Measurements from ENCODE around the gene OR5A1. TPM values are rescaled to one million over a fixed set of nuclear protein-coding genes. Genes with fewer than 3 reads are reported as not detected.

OR5A1 gene
- total RNA-seq, 2 donors from 2014 or later = not detected

DNA sequence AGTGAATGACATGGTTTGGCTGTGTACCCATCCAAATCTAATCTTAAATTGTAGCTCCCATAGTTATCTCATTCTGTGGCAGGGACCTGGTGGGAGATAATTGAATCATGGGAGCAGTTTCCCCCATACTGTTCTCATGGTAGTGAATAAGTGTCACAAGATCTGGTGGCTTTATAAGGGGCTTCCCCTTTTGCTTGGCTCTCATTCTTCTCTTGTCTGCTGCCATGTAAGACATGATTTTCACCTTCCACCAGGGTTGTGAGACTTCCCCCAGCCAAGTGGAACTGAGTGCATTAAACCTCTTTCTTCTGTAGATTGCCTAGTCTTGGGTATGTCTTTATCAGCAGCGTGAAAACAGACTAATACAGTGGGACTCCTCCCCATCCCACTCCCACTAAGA, 21.2 kb upstream of the OR5A1 start:
- no peak overlapping the region for H3K4me3 Mint-ChIP-seq
- DNase-seq = no peak
- H3K9ac ChIP-seq (ENCODE audit: extremely low read depth, low read length, poor library complexity, severe bottlenecking) = no peak overlapping the region
- H3K27ac Mint-ChIP-seq = no peak overlapping the region
- H3K27ac ChIP-seq (ENCODE audit: low read depth, low read length) = no peak overlapping the region
- no peaks in the 10 kb centered on the region for H3K4me1 ChIP-seq (ENCODE audit: control insufficient read depth, insufficient read depth, low read length)
- H3K4me3 ChIP-seq (ENCODE audit: low read length) = no peak overlapping the region
- H3K27me3 ChIP-seq (ENCODE audit: control insufficient read depth, insufficient read depth, low read length, poor library complexity, severe bottlenecking) = no peaks in the 10 kb centered on the region
- H3K4me1 Mint-ChIP-seq = peaks cover 14% of the 10 kb centered on the region
- H3K36me3 ChIP-seq (ENCODE audit: control insufficient read depth, insufficient read depth, low read length) = no peaks in the 10 kb centered on the region
- TF ChIP-seq, protein P1, sequence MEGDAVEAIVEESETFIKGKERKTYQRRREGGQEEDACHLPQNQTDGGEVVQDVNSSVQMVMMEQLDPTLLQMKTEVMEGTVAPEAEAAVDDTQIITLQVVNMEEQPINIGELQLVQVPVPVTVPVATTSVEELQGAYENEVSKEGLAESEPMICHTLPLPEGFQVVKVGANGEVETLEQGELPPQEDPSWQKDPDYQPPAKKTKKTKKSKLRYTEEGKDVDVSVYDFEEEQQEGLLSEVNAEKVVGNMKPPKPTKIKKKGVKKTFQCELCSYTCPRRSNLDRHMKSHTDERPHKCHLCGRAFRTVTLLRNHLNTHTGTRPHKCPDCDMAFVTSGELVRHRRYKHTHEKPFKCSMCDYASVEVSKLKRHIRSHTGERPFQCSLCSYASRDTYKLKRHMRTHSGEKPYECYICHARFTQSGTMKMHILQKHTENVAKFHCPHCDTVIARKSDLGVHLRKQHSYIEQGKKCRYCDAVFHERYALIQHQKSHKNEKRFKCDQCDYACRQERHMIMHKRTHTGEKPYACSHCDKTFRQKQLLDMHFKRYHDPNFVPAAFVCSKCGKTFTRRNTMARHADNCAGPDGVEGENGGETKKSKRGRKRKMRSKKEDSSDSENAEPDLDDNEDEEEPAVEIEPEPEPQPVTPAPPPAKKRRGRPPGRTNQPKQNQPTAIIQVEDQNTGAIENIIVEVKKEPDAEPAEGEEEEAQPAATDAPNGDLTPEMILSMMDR (conservative IDR thresholded peaks at IDR 0.05) = no peak
- peaks cover 11% of the 10 kb centered on the region for H3K9me3 ChIP-seq (ENCODE audit: control insufficient read depth, low read length)
- WGBS, 2 experiments (ENCODE audit: insufficient coverage in 1 of 2, insufficient read length in 1 of 2) = 81% methylated on average over 1 of the region's 1 CpG; no CpG with 5 or more reads in 1 of the 2 experiments
- peaks cover 27% of the 10 kb centered on the region for H3K9me3 Mint-ChIP-seq
- no peaks in the 10 kb centered on the region for H3K27me3 Mint-ChIP-seq (ENCODE audit: insufficient read depth)
- H3K36me3 Mint-ChIP-seq (ENCODE audit: low read depth) = no peaks in the 10 kb centered on the region

DNA sequence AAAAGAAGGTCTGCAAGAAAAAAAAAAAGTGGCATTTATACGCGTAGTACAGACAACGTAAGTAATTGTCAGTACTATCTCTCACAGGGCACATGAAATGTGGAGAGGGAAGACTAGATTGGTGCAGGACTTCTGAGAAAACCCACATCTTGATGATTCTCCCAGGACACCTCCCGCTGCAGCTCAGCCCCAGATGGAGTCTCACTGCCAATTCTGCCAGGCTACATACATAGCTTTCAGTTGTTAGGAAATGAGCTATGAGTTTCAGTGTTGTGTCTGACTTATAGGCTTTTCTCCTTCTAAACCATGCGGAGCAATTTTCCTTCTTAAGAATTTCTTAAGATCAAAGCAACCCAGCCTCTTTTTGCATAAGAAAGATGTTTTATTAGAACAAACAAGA, 19.7 kb upstream of the OR5A1 start:
- TF ChIP-seq, protein P1 (conservative IDR thresholded peaks at IDR 0.05) = no peak
- no peak for DNase-seq

DNA sequence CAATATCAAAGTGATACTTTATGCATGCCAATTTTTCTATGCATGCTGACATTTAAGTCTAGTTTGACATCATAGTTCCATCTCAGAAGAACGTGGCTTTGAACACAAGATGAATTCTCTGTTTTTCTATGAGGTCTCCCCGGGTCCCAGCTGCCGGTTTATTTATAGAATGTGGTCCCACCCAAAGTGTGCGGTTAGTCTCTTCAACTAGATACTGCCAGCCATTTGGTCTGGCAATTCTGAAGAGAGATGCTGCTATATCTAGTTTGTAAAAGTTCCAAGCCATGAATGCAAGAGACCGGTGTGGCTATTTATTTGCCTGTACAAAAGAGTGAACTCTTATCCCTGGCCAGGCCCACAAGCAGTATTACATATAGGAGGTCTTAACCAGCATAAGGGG, 19.2 kb upstream of the OR5A1 start:
- TF ChIP-seq, protein P1 (conservative IDR thresholded peaks at IDR 0.05) = no peak
- no peaks in the 10 kb centered on the region for H3K9me3 ChIP-seq (ENCODE audit: control insufficient read depth, low read length)
- H3K4me3 ChIP-seq (ENCODE audit: low read length) = no peak overlapping the region
- H3K27me3 Mint-ChIP-seq (ENCODE audit: insufficient read depth) = no peaks in the 10 kb centered on the region
- WGBS, 2 experiments (ENCODE audit: insufficient coverage in 1 of 2, insufficient read length in 1 of 2) = 86 to 89% methylated on average over 3 to 5 of the region's 5 CpGs
- no peak overlapping the region for H3K27ac ChIP-seq (ENCODE audit: low read depth, low read length)
- no peaks in the 10 kb centered on the region for H3K36me3 Mint-ChIP-seq (ENCODE audit: low read depth)
- H3K27ac Mint-ChIP-seq = no peak overlapping the region
- no peaks in the 10 kb centered on the region for H3K4me1 ChIP-seq (ENCODE audit: control insufficient read depth, insufficient read depth, low read length)
- H3K4me1 Mint-ChIP-seq = peaks cover 14% of the 10 kb centered on the region
- no peaks in the 10 kb centered on the region for H3K27me3 ChIP-seq (ENCODE audit: control insufficient read depth, insufficient read depth, low read length, poor library complexity, severe bottlenecking)
- DNase-seq = no peak
- H3K9ac ChIP-seq (ENCODE audit: extremely low read depth, low read length, poor library complexity, severe bottlenecking) = no peak overlapping the region
- no peak overlapping the region for H3K4me3 Mint-ChIP-seq
- no peaks in the 10 kb centered on the region for H3K36me3 ChIP-seq (ENCODE audit: control insufficient read depth, insufficient read depth, low read length)
- H3K9me3 Mint-ChIP-seq = peaks cover 18% of the 10 kb centered on the region

More for the DNA sequence above, 19.7 kb upstream of the OR5A1 start:
- no peak overlapping the region for H3K27ac ChIP-seq (ENCODE audit: low read depth, low read length)
- 98 to 100% methylated on average over 3 to 5 of the region's 5 CpGs for WGBS, 2 experiments (ENCODE audit: insufficient coverage in 1 of 2, insufficient read length in 1 of 2)
- H3K4me1 ChIP-seq (ENCODE audit: control insufficient read depth, insufficient read depth, low read length) = no peaks in the 10 kb centered on the region
- H3K4me3 Mint-ChIP-seq = no peak overlapping the region
- no peak overlapping the region for H3K4me3 ChIP-seq (ENCODE audit: low read length)
- H3K27ac Mint-ChIP-seq = no peak overlapping the region
- H3K9ac ChIP-seq (ENCODE audit: extremely low read depth, low read length, poor library complexity, severe bottlenecking) = no peak overlapping the region
- H3K27me3 ChIP-seq (ENCODE audit: control insufficient read depth, insufficient read depth, low read length, poor library complexity, severe bottlenecking) = no peaks in the 10 kb centered on the region
- peaks cover under 1% of the 10 kb centered on the region for H3K9me3 ChIP-seq (ENCODE audit: control insufficient read depth, low read length)
- H3K27me3 Mint-ChIP-seq (ENCODE audit: insufficient read depth) = no peaks in the 10 kb centered on the region
- peaks cover 14% of the 10 kb centered on the region for H3K4me1 Mint-ChIP-seq
- no peaks in the 10 kb centered on the region for H3K36me3 Mint-ChIP-seq (ENCODE audit: low read depth)
- peaks cover 18% of the 10 kb centered on the region for H3K9me3 Mint-ChIP-seq
- no peaks in the 10 kb centered on the region for H3K36me3 ChIP-seq (ENCODE audit: control insufficient read depth, insufficient read depth, low read length)
